BLaER1 treated with 17β-estradiol and CSF1 and Interleukin-3, amounts not matched to agents 10 nM and 100 nM (cell line): ENCODE measurements around the gene CACNA1E.

ENCODE experiments used
- H3K27ac ChIP-seq, 11 experiments: shearing (Covaris generic); formaldehyde crosslinking; 2 replicates each; pipeline ENCODE4 v1.8.1; 2022
- H3K27me3 ChIP-seq, 11 experiments: shearing (Covaris generic); formaldehyde crosslinking; 2 replicates each; pipeline ENCODE4 v1.8.1; 2022
- H3K36me3 ChIP-seq, 11 experiments: shearing (Covaris generic); formaldehyde crosslinking; 2 replicates each; pipeline ENCODE4 v1.8.1; 2022
- H3K4me1 ChIP-seq, 10 experiments: shearing (Covaris generic); formaldehyde crosslinking; 2 replicates each; pipeline ENCODE4 v1.8.1; 2022
- H3K4me2 ChIP-seq, 11 experiments: shearing (Covaris generic); formaldehyde crosslinking; 2 replicates each; pipeline ENCODE4 v1.8.1; 2022
- H3K4me3 ChIP-seq, 10 experiments: shearing (Covaris generic); formaldehyde crosslinking; 2 replicates each; pipeline ENCODE4 v1.8.1; 2022
- H3K9ac ChIP-seq, 11 experiments: shearing (Covaris generic); formaldehyde crosslinking; 2 replicates each; pipeline ENCODE4 v1.8.1; 2022
- H3K9me3 ChIP-seq, 11 experiments: shearing (Covaris generic); formaldehyde crosslinking; replicated peaks in 1 of 11; 2 replicates each; pipeline ENCODE4 v1.8.1; 2022
- H4K20me1 ChIP-seq, 11 experiments: shearing (Covaris generic); formaldehyde crosslinking; 2 replicates each; pipeline ENCODE4 v1.8.1; 2022
- Cebpa-rat ChIP-seq, 11 experiments: shearing (Covaris generic); IDR thresholded peaks; 2 replicates each; pipeline ENCODE4 v1.8.1; 2022

The CACNA1E gene

DNA sequence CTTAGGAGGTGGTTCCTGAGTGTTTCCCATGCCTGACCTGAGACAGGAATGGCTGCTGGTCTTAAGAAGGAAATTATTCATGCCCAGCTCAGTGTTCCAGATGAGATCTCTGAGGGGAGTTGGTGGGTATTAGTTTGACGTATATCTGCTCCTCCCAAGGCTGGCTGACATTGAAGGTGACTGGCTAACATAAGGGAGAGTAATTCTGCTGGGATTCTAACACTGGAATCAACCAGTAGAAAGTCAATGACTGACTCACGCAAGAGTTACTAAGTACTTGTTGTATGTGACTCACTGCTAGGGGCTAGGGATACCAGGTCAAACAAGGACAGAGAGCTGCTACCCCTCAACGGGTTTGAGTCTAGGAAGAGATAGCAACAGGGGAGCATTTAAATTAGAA lies 177.3 kb downstream of the CACNA1E start:
- Histone ChIP-seq H3K4me3 (no peak overlapping the region), H4K20me1 (no peaks in the 10 kb centered on the region), H3K27me3 (no peaks in the 10 kb centered on the region), H3K4me2 (no peak overlapping the region), H3K27ac (no peak overlapping the region), H3K9ac (no peak overlapping the region), H3K4me1 (peaks cover 0 to 15% (median 6%) of the 10 kb centered on the region in 10 experiments; a peak in 10 of 20 replicates), H3K9me3 (peaks cover 0 to 19% (median 10%) of the 10 kb centered on the region in 11 experiments; a peak in 12 of 22 replicates), H3K36me3 (no peaks in the 10 kb centered on the region)
- no peak for TF ChIP-seq Cebpa-rat (IDR thresholded peaks at IDR 0.05)

DNA sequence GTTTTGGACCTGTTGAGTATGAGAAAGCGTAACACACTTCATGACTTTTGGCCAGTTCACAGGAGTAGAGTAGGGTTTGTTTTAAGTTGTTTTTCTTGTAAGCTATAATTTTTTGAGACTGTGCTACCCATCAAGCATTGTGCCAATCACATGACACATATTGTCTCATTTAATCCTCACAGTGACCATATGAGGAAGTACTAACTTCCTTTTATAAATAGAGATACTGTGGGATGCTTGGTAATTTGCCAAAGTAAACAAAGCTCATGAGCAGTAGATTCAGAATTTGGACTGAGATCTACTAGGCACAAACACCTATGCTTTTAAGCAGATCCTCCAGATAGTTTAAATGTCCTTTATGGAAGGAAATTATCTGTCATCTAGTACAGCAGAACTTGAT lies 178.3 kb downstream of the CACNA1E start:
- Histone ChIP-seq H3K36me3 (no peaks in the 10 kb centered on the region), H4K20me1 (no peaks in the 10 kb centered on the region), H3K27ac (no peak overlapping the region), H3K4me1 (peaks cover 0 to 15% (median 6%) of the 10 kb centered on the region in 10 experiments; a peak in 10 of 20 replicates), H3K9me3 (peaks cover 0 to 19% (median 10%) of the 10 kb centered on the region in 11 experiments; a peak in 10 of 22 replicates), H3K9ac (no peak overlapping the region), H3K27me3 (no peaks in the 10 kb centered on the region), H3K4me3 (no peak overlapping the region), H3K4me2 (peak overlapping the region in 1 of 11 experiments; percentile 8; a peak in 1 of 22 replicates)
- TF ChIP-seq Cebpa-rat (IDR thresholded peaks at IDR 0.05): no peak

DNA sequence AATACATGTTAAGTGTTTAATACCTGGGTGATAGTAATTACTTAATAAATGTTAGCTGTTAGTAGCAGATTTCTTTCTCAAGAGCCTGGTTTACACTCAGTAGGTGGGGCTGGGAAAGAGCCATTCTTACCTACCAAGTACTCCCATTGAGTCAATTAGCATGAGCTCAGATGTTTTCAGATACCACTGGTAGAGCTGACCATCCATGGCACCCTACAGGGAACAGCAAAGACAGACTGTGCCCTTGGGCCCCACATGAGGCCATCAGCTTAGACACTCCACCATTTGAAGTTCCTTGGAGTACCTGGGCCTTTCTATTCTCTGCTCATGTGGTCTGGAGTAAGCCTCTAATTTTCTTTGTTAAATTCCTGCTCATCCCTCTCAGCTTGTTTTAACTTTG lies 179.3 kb downstream of the CACNA1E start:
- Histone ChIP-seq H3K27ac (no peak overlapping the region), H4K20me1 (no peaks in the 10 kb centered on the region), H3K9me3 (peaks cover 0 to 19% (median 10%) of the 10 kb centered on the region in 11 experiments; a peak in 10 of 22 replicates), H3K4me1 (peaks cover 0 to 15% (median 6%) of the 10 kb centered on the region in 10 experiments; a peak in 10 of 20 replicates), H3K4me2 (no peak overlapping the region), H3K36me3 (no peaks in the 10 kb centered on the region), H3K27me3 (no peaks in the 10 kb centered on the region), H3K4me3 (no peak overlapping the region), H3K9ac (no peak overlapping the region)
- no peak for TF ChIP-seq Cebpa-rat (IDR thresholded peaks at IDR 0.05)

DNA sequence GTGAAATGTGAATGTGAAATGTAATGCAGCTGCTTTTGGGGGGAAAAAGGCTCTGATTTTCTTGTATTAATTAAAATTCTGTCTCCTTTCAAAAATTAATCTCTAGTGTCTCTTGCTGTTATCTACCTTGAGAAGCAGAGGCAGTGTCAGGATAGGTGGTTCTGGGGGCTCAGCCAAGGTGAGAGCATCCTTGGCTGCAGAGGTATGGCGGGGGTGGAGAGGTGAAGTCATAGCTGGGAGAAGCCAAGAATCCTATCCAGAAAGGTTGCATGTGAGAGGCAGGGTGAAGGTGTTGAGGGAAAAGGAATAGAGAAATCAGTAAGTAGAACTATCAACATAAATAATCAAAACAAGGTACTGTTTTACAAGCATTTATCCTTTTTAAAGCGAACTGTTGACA lies 181.2 kb downstream of the CACNA1E start:
- H3K9ac ChIP-seq: no peak overlapping the region
- TF ChIP-seq Cebpa-rat (IDR thresholded peaks at IDR 0.05): no peak
- H3K9me3 ChIP-seq: peaks cover 0 to 19% (median 10%) of the 10 kb centered on the region in 11 experiments; a peak in 10 of 22 replicates
- peaks cover 0 to 16% (median under 1%) of the 10 kb centered on the region in 10 experiments; a peak in 6 of 20 replicates for H3K4me1 ChIP-seq
- H3K36me3 ChIP-seq: no peaks in the 10 kb centered on the region
- H4K20me1 ChIP-seq: no peaks in the 10 kb centered on the region
- no peak overlapping the region for H3K4me2 ChIP-seq
- no peak overlapping the region for H3K4me3 ChIP-seq
- H3K27ac ChIP-seq: no peak overlapping the region
- H3K27me3 ChIP-seq: no peaks in the 10 kb centered on the region

DNA sequence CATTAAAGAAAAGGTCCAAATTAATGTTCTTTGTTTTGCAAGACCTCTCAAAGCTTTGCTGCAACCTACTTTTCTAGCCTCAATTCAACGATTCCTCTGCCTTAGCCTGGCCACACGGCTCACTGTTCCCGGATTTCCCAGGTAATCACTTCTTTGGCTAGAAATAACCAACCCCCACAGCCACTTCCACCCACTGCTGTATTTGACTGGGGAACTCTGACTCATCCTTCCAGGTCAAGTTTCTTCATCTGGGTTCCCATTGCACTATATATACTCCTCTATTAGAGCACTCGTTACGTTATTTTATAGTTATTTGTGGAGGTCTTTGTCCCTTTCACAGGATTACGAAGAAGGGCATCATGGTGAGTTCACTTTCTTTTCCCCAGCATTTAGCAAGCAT lies 185.9 kb downstream of the CACNA1E start:
- peaks cover 0 to 13% (median 0%) of the 10 kb centered on the region in 10 experiments; a peak in 4 of 20 replicates for H3K4me1 ChIP-seq
- no peaks in the 10 kb centered on the region; a peak in 1 of 22 replicates for H3K9me3 ChIP-seq
- H4K20me1 ChIP-seq: no peaks in the 10 kb centered on the region
- H3K4me3 ChIP-seq: no peak overlapping the region
- peak overlapping the region in 2 of 11 experiments; percentile 8 to 44; a peak in 3 of 22 replicates for H3K4me2 ChIP-seq
- no peak for TF ChIP-seq Cebpa-rat (IDR thresholded peaks at IDR 0.05)
- H3K36me3 ChIP-seq: no peaks in the 10 kb centered on the region
- no peak overlapping the region for H3K9ac ChIP-seq
- no peak overlapping the region for H3K27ac ChIP-seq
- no peaks in the 10 kb centered on the region for H3K27me3 ChIP-seq

DNA sequence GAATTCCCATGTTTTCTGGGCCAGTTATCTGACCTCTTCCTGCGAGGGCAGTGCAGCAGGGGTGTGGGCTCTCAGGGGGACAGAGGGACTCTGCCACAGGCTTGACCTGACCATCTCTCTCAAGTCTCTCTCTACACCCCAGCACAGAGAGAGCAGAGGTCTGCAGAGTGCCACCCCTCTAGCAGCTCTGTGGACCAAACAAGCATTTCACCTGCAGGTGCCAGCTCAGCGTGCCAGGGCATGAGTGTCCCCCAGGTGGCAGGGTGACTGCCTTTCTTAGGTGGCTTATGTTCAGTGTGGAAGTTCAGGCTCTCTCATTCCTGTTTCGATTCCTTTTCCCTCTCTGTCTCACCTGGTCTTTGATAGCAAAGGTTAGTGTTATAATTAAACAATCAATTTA lies 191.3 kb downstream of the CACNA1E start:
- no peaks in the 10 kb centered on the region for H3K36me3 ChIP-seq
- no peak overlapping the region for H3K4me3 ChIP-seq
- peaks cover 0 to 3% (median 0%) of the 10 kb centered on the region in 10 experiments; a peak in 2 of 20 replicates for H3K4me1 ChIP-seq
- TF ChIP-seq Cebpa-rat (IDR thresholded peaks at IDR 0.05): no peak
- no peak overlapping the region for H3K9ac ChIP-seq
- no peak overlapping the region for H3K27ac ChIP-seq
- H4K20me1 ChIP-seq: no peaks in the 10 kb centered on the region
- no peak overlapping the region for H3K4me2 ChIP-seq
- H3K9me3 ChIP-seq: no peaks in the 10 kb centered on the region
- H3K27me3 ChIP-seq: no peaks in the 10 kb centered on the region

DNA sequence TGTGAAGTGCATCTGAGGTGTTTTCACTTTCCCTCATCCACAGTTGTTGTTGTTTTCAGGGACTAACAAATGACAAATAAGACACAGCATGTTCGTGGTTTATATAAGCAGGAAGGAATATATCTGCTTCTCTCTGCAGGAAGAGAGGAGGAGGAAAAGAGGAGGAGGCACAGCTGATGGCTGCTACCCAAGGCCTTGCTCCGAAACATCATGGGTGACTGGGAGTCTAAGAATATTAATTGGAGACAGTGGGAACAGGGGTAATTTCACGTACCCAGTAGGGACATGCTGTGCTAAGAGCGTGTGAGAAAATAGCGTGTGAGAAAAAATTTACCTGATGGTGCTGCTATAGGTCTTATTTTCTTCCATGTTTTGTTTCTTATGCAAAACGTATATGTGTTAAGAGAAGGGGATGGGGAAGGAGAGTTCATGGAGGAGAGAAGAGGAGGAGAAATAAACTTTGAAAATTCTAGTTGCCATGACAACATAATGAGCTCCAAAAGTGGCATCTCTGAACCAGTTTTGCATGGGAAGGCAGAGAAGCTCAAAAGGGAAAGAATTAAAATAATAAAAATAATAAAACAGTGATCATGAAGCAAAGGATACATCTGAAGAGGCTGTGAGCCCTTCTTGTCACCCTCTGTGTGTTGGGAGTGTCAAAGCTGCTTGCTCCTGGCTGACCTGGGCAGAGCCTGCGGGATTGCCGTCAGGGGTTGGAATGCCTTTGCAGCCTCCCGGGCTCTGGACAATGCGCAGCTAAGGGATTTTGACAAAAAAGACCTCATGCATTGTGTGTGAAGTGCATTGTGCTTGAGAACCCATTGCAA lies 192.0 kb downstream of the CACNA1E start:
- Histone ChIP-seq H4K20me1 (no peaks in the 10 kb centered on the region), H3K4me3 (no peak overlapping the region), H3K9me3 (no peaks in the 10 kb centered on the region), H3K27ac (no peak overlapping the region), H3K4me2 (no peak overlapping the region), H3K4me1 (no peaks in the 10 kb centered on the region), H3K27me3 (no peaks in the 10 kb centered on the region), H3K9ac (no peak overlapping the region), H3K36me3 (no peaks in the 10 kb centered on the region)
- TF ChIP-seq Cebpa-rat (IDR thresholded peaks at IDR 0.05): no peak

DNA sequence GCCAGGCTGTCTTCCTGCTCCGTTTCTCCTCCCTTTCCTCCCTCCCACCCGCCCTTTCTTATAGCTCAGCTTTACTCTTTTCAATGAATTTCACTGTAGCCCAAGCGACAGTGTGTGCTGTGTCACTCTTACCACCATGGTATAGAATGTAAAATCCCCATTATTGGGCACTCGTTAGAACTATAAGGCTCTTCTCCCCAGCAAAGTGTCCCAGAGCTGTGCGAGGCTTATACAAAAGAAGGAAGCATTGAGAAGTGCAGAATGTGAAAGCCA lies 192.5 kb downstream of the CACNA1E start:
- Histone ChIP-seq H3K4me1 (no peaks in the 10 kb centered on the region), H3K27me3 (no peaks in the 10 kb centered on the region), H3K9ac (no peak overlapping the region), H3K4me2 (no peak overlapping the region), H4K20me1 (no peaks in the 10 kb centered on the region), H3K9me3 (no peaks in the 10 kb centered on the region), H3K36me3 (no peaks in the 10 kb centered on the region), H3K4me3 (no peak overlapping the region), H3K27ac (no peak overlapping the region)
- no peak for TF ChIP-seq Cebpa-rat (IDR thresholded peaks at IDR 0.05)

DNA sequence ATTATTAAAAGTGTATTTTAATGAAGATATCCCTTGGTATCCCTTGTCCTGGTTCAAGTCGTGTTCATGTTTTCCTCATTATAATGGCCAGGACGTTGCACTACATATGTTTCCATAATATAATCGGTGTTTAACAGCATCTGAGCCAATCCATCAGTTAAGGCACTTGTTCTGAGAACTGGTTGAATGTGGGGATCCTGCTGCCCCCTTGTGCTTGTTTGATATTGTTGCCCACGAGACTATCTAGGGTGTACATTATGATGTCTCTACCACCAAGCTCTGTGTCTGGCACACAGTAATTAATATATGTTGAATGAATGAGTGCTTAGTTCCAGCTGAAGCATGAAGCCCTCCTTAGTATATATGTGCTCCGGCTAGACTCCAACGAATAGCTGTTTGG lies 193.0 kb downstream of the CACNA1E start:
- Histone ChIP-seq H4K20me1 (no peaks in the 10 kb centered on the region), H3K4me1 (no peaks in the 10 kb centered on the region), H3K27me3 (no peaks in the 10 kb centered on the region), H3K9ac (no peak overlapping the region), H3K27ac (no peak overlapping the region), H3K9me3 (no peaks in the 10 kb centered on the region), H3K4me2 (no peak overlapping the region), H3K36me3 (no peaks in the 10 kb centered on the region), H3K4me3 (no peak overlapping the region)
- no peak for TF ChIP-seq Cebpa-rat (IDR thresholded peaks at IDR 0.05)

DNA sequence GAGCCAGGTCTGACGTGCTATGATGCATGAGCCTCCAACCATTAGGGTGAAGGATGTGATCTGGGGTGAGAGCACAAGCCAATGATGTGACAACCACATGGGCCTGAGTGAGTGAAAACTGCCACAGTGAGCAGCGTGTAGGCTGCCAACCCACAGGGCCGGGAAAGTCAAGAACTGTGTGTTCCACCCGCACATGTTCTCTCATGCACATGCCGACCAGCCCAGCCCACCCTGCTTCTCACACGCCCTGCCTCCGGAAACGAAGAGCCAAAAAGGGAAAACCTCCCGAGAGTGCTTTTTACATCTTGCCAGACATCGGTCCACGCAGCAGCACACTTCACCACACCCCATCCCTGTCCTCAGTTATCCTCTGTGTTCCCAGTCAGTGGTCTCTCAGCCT lies 197.0 kb downstream of the CACNA1E start:
- Histone ChIP-seq H3K4me3 (no peak overlapping the region), H4K20me1 (no peaks in the 10 kb centered on the region), H3K27me3 (no peaks in the 10 kb centered on the region), H3K4me2 (no peak overlapping the region), H3K9me3 (no peaks in the 10 kb centered on the region), H3K27ac (no peak overlapping the region), H3K9ac (no peak overlapping the region), H3K4me1 (peaks cover 0 to 5% (median 0%) of the 10 kb centered on the region in 10 experiments; a peak in 2 of 20 replicates), H3K36me3 (no peaks in the 10 kb centered on the region)
- TF ChIP-seq Cebpa-rat (IDR thresholded peaks at IDR 0.05): no peak
